ENCODE measurements around the gene CALML6.

Gene CALML6

GRCh38 chr1:1924386-1924785, 9.3 kb downstream of the CALML6 start:
- H3K27ac ChIP-seq: no peak overlapping the region
- no peak for TF ChIP-seq CTCF (conservative IDR thresholded peaks at IDR 0.05)

- no peak overlapping the region for H3K27ac ChIP-seq
- no peak for TF ChIP-seq CTCF (conservative IDR thresholded peaks at IDR 0.05)
These were observed 9.8 kb downstream of the CALML6 start for GRCh38 chr1:1924849-1925248.

GRCh38 chr1:1925437-1926345, 10.6 kb downstream of the CALML6 start:
- H3K27ac ChIP-seq: no peak overlapping the region
- no peak for TF ChIP-seq CTCF (conservative IDR thresholded peaks at IDR 0.05)

DNA sequence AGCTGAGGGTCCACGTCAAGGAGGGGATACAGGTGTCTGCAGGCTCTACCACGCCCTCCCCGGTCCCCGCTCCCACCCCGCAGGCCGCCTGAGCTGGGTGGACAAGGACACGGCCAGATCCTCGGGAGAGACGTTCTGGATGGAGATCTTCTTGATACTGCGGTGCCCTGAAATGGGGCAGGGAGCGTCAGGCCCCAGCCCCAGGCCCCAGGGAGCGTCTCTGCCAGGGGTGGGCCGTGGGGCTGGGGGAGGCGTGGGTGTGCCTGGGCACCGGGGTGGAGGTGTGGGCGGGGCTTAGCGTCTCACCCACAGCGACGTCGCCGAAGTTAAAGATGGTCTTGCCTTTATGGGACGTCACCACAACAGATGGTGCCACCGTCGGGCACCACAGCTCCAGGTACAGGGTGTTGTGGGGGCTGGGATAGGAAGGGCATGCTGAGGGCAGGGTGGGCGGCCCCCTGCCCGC, 11.3 kb downstream of the CALML6 start:
- no peak overlapping the region for H3K27ac ChIP-seq
- TF ChIP-seq CTCF (conservative IDR thresholded peaks at IDR 0.05): no peak

GRCh38 chr1:1926886-1927660, 12.0 kb downstream of the CALML6 start:
- H3K27ac ChIP-seq: no peak overlapping the region
- TF ChIP-seq CTCF (conservative IDR thresholded peaks at IDR 0.05): no peak

GRCh38 chr1:1927751-1928150, 12.7 kb downstream of the CALML6 start:
- no peak overlapping the region for H3K27ac ChIP-seq
- TF ChIP-seq CTCF (conservative IDR thresholded peaks at IDR 0.05): no peak
